HEK293T (cell line): ENCODE results near the gene TIMP2.

Experiments
- BHLHE40 ChIP-seq: fragments of 450-650 bp; IDR thresholded peaks from 2 replicates; pipeline ENCODE4 v1.6.1; 2016; ENCODE audit warnings: mild to moderate bottlenecking, moderate library complexity, borderline replicate concordance
- ELF4 ChIP-seq: fragments of 450-650 bp; IDR thresholded peaks from 2 replicates; pipeline ENCODE4 v1.6.1; 2017; ENCODE audit warnings: antibody characterized with exemption
- FOXA1 ChIP-seq: fragments of 450-650 bp; IDR thresholded peaks from 2 replicates; pipeline ENCODE4 v1.6.1; 2016; ENCODE audit warnings: mild to moderate bottlenecking
- FOXK2 ChIP-seq: fragments of 450-650 bp; IDR thresholded peaks from 2 replicates; pipeline ENCODE4 v1.6.1; 2016; ENCODE audit warnings: mild to moderate bottlenecking
- FOXM1 ChIP-seq: fragments of 450-650 bp; IDR thresholded peaks from 2 replicates; pipeline ENCODE4 v1.6.1; 2017; ENCODE audit warnings: mild to moderate bottlenecking, borderline replicate concordance
- LEF1 ChIP-seq: fragments of 450-650 bp; IDR thresholded peaks from 2 replicates; pipeline ENCODE4 v1.6.1; 2017; ENCODE audit warnings: mild to moderate bottlenecking, borderline replicate concordance
- ZNF384 ChIP-seq: fragments of 450-650 bp; IDR thresholded peaks from 2 replicates; pipeline ENCODE4 v1.6.1; 2016
- TF ChIP-seq, protein P1 (sequence below): fragments of 450-650 bp; IDR thresholded peaks from 2 replicates; pipeline ENCODE4 v1.6.1; 2016

DNA sequence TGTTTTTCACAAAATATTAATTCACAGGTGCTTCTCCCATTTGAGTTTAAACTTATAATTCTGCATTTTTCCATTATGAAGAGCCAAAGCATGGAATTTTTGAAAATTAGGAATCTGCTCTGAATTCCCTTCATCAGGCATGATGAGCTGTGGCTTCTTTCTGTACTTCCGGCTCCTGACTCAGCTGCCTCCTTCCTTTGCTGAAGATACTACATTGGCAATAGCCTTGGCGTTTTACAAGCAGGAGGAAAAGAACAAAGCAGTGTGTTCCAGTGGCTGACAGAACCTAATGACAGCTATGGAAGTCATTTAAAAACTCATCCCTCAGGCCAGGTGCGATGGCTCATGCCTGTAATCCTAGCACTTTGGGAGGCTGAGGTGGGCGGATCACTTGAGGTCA, 66.1 kb downstream of the TIMP2 start:
- TF ChIP-seq FOXA1 = no peak
- no peak for TF ChIP-seq FOXM1
- TF ChIP-seq ZNF384 = no peak
- TF ChIP-seq BHLHE40 = no peak
- TF ChIP-seq FOXK2 = no peak
- TF ChIP-seq, protein P1, sequence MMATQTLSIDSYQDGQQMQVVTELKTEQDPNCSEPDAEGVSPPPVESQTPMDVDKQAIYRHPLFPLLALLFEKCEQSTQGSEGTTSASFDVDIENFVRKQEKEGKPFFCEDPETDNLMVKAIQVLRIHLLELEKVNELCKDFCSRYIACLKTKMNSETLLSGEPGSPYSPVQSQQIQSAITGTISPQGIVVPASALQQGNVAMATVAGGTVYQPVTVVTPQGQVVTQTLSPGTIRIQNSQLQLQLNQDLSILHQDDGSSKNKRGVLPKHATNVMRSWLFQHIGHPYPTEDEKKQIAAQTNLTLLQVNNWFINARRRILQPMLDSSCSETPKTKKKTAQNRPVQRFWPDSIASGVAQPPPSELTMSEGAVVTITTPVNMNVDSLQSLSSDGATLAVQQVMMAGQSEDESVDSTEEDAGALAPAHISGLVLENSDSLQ = no peak
- no peak for TF ChIP-seq LEF1
- no peak for TF ChIP-seq ELF4
